Trophoblast cell (in vitro differentiated cells and primary cell): ENCODE data around the gene KIF26A.
"Not testable (repeated sequence)": the region's sequence is repeated elsewhere in the genome, so short reads cannot be mapped to it uniquely, and the experiment has no call there.

Experiments used
- DNase-seq, 2 donors: peaks; one replicate each; pipeline ENCODE4 v3.0.0-alpha.2; 2016
- H2AFZ ChIP-seq: 2 replicates; pipeline ENCODE4 v1.6.1; 2013; ENCODE audit warnings: low read length, moderate library complexity, mild to moderate bottlenecking; ENCODE audit not compliant: insufficient read depth, poor library complexity
- H2AK5ac ChIP-seq: 2 replicates; pipeline ENCODE4 v1.6.1; 2013; ENCODE audit warnings: mild to moderate bottlenecking, low read length
- H2BK120ac ChIP-seq: 2 replicates; pipeline ENCODE4 v1.6.1; 2013; ENCODE audit warnings: low read length, mild to moderate bottlenecking, moderate library complexity; ENCODE audit not compliant: insufficient read depth, poor library complexity
- H2BK12ac ChIP-seq: 2 replicates; pipeline ENCODE4 v1.6.1; 2013; ENCODE audit warnings: mild to moderate bottlenecking, low read length, moderate library complexity
- H2BK5ac ChIP-seq: 2 replicates; pipeline ENCODE4 v1.6.1; 2013; ENCODE audit warnings: low read length, low read depth, moderate library complexity, mild to moderate bottlenecking; ENCODE audit not compliant: poor library complexity
- H3K14ac ChIP-seq: 2 replicates; pipeline ENCODE4 v1.6.1; 2013; ENCODE audit warnings: mild to moderate bottlenecking, low read length
- H3K18ac ChIP-seq: 2 replicates; pipeline ENCODE4 v1.6.1; 2013; ENCODE audit warnings: mild to moderate bottlenecking, low read length
- H3K23ac ChIP-seq: 2 replicates; pipeline ENCODE4 v1.6.1; 2013; ENCODE audit warnings: low read length
- H3K27ac ChIP-seq: 2 replicates; pipeline ENCODE4 v1.5.1; 2013; ENCODE audit warnings: low read depth, mild to moderate bottlenecking, inconsistent platforms, low read length, moderate library complexity
- H3K27me3 ChIP-seq: 2 replicates; pipeline ENCODE4 v1.6.1; 2013; ENCODE audit warnings: inconsistent platforms, mild to moderate bottlenecking, low read length, moderate library complexity; ENCODE audit not compliant: insufficient read depth
- H3K36me3 ChIP-seq, 2 experiments: 1 replicate in 1 of 2; 2 replicates in 1 of 2; pipeline ENCODE4 v1.6.1; 2013; ENCODE audit warnings: low read length in 2 of 2, mild to moderate bottlenecking in 2 of 2, moderate library complexity in 1 of 2; ENCODE audit not compliant: insufficient read depth in 2 of 2, control insufficient read depth in 1 of 2
- H3K4ac ChIP-seq: 2 replicates; pipeline ENCODE4 v1.6.1; 2013; ENCODE audit warnings: low read depth, mild to moderate bottlenecking, low read length, moderate library complexity
- H3K4me1 ChIP-seq, 2 experiments: 1 replicate in 1 of 2; 2 replicates in 1 of 2; pipeline ENCODE4 v1.6.1; 2013; ENCODE audit warnings: low read length in 2 of 2, mild to moderate bottlenecking in 2 of 2, moderate library complexity in 1 of 2; ENCODE audit not compliant: insufficient read depth in 2 of 2, control insufficient read depth in 1 of 2
- H3K4me2 ChIP-seq: 2 replicates; pipeline ENCODE4 v1.6.1; 2013; ENCODE audit warnings: inconsistent platforms, mild to moderate bottlenecking, low read length, moderate library complexity
- H3K4me3 ChIP-seq: 2 replicates; pipeline ENCODE4 v1.5.1; 2013; ENCODE audit warnings: mild to moderate bottlenecking, low read depth, low read length, inconsistent platforms
- H3K79me1 ChIP-seq: one replicate; pipeline ENCODE4 v1.6.1; 2013; ENCODE audit warnings: low read length
- H3K79me2 ChIP-seq: 2 replicates; pipeline ENCODE4 v1.6.1; 2013; ENCODE audit warnings: low read length, mild to moderate bottlenecking; ENCODE audit not compliant: control insufficient read depth, insufficient read depth, poor library complexity
- H3K9ac ChIP-seq: 2 replicates; pipeline ENCODE4 v1.6.1; 2013; ENCODE audit warnings: mild to moderate bottlenecking, low read length
- H3K9me3 ChIP-seq: 2 replicates; pipeline ENCODE4 v1.6.1; 2013; ENCODE audit warnings: low read depth, mild to moderate bottlenecking, control low read depth, inconsistent platforms, low read length; ENCODE audit not compliant: insufficient read depth
- H4K12ac ChIP-seq: 2 replicates; pipeline ENCODE4 v1.6.1; 2013; ENCODE audit warnings: low read depth, mild to moderate bottlenecking, low read length, moderate library complexity
- H4K8ac ChIP-seq: 2 replicates; pipeline ENCODE4 v1.6.1; 2013; ENCODE audit warnings: low read depth, mild to moderate bottlenecking, low read length, moderate library complexity
- H4K91ac ChIP-seq: one replicate; pipeline ENCODE4 v1.6.1; 2013; ENCODE audit warnings: low read depth, mild to moderate bottlenecking, low read length, moderate library complexity
- WGBS: extraction: QIAGEN DNeasy Blood & Tissue Kit; methylation state at CpG from one replicate; pipeline ENCODE4 v1.1.7; 2013; ENCODE audit warnings: missing lambda C conversion rate; ENCODE audit not compliant: insufficient read length, insufficient coverage; ENCODE audit errors: extremely low coverage; 5-methylcytosine and 5-hydroxymethylcytosine counted together

KIF26A gene

DNA sequence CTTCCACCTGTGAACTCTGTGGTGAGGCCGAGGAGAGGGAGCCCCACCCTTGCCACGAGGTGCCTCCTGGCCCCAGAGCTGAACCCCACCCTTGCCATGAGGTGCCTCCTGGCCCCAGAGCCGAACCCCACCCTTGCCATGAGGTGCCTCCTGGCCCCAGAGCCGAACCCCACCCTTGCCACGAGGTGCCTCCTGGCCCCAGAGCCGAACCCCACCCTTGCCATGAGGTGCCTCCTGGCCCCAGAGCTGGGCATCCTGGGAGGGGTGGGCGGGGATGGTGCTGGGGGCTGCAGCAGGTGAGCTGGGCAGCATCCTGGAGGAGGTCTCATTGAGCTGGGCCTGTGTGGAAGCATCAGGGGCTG is 15.0 kb downstream of the KIF26A start:
- not testable (repeated sequence) for H2AK5ac ChIP-seq, H2AFZ ChIP-seq, H3K27ac ChIP-seq, H4K12ac ChIP-seq, H3K4me3 ChIP-seq, H3K79me2 ChIP-seq, H3K23ac ChIP-seq, H3K4ac ChIP-seq, H3K9ac ChIP-seq, H3K36me3 ChIP-seq, H3K9me3 ChIP-seq, H3K18ac ChIP-seq, H3K14ac ChIP-seq, H2BK120ac ChIP-seq, H4K91ac ChIP-seq, H3K27me3 ChIP-seq, DNase-seq, H2BK12ac ChIP-seq, H3K4me2 ChIP-seq, H4K8ac ChIP-seq, H2BK5ac ChIP-seq
- Histone ChIP-seq H3K4me1 (peaks cover 23 to 31% of the 10 kb centered on the region in 2 experiments), H3K79me1 (peaks cover 20% of the 10 kb centered on the region)
- no CpG with 5 or more reads among the region's 7 CpGs for WGBS

- no peak overlapping the region for H4K91ac ChIP-seq
- no peak overlapping the region for H3K18ac ChIP-seq
- H3K14ac ChIP-seq: no peak overlapping the region
- no peak overlapping the region for H3K4me3 ChIP-seq
- WGBS: no CpG with 5 or more reads among the region's 15 CpGs
- no peak overlapping the region for H3K23ac ChIP-seq
- peaks cover 2% of the 10 kb centered on the region for H3K79me2 ChIP-seq
- no peak overlapping the region for H3K27ac ChIP-seq
- no peak overlapping the region for H2BK120ac ChIP-seq
- no peak overlapping the region for H2BK12ac ChIP-seq
- peaks cover 0 to 2% of the 10 kb centered on the region in 2 experiments for H3K36me3 ChIP-seq
- no peak overlapping the region for H4K8ac ChIP-seq
- no peak for DNase-seq
- no peak overlapping the region for H2AK5ac ChIP-seq
- H3K9ac ChIP-seq: no peak overlapping the region
- H3K79me1 ChIP-seq: peaks cover 13% of the 10 kb centered on the region
- no peaks in the 10 kb centered on the region for H3K27me3 ChIP-seq
- no peak overlapping the region for H2AFZ ChIP-seq
- no peak overlapping the region for H2BK5ac ChIP-seq
- no peak overlapping the region for H3K4me2 ChIP-seq
- H3K9me3 ChIP-seq: no peaks in the 10 kb centered on the region
- H3K4ac ChIP-seq: no peak overlapping the region
- H3K4me1 ChIP-seq: peaks cover 15 to 23% of the 10 kb centered on the region in 2 experiments
- H4K12ac ChIP-seq: no peak overlapping the region
Measured at GRCh38 chr14:104154246-104154645, 15.9 kb downstream of the KIF26A start.

- no peak for DNase-seq
- H3K23ac ChIP-seq: no peak overlapping the region
- no peaks in the 10 kb centered on the region for H3K27me3 ChIP-seq
- H2BK5ac ChIP-seq: no peak overlapping the region
- H4K91ac ChIP-seq: no peak overlapping the region
- no peak overlapping the region for H3K18ac ChIP-seq
- no peak overlapping the region for H4K8ac ChIP-seq
- no peaks in the 10 kb centered on the region for H3K9me3 ChIP-seq
- H3K14ac ChIP-seq: no peak overlapping the region
- peaks cover 2% of the 10 kb centered on the region for H3K79me2 ChIP-seq
- no peak overlapping the region for H2AFZ ChIP-seq
- no peak overlapping the region for H2BK120ac ChIP-seq
- H3K4me1 ChIP-seq: peaks cover 11 to 14% of the 10 kb centered on the region in 2 experiments
- no peak overlapping the region for H3K9ac ChIP-seq
- no peak overlapping the region for H3K4me3 ChIP-seq
- H2BK12ac ChIP-seq: no peak overlapping the region
- H3K4ac ChIP-seq: no peak overlapping the region
- H2AK5ac ChIP-seq: no peak overlapping the region
- H3K79me1 ChIP-seq: peaks cover 3% of the 10 kb centered on the region
- no peak overlapping the region for H3K27ac ChIP-seq
- peaks cover 0 to 2% of the 10 kb centered on the region in 2 experiments for H3K36me3 ChIP-seq
- H3K4me2 ChIP-seq: no peak overlapping the region
- WGBS: no CpG with 5 or more reads among the region's 29 CpGs
- no peak overlapping the region for H4K12ac ChIP-seq
Measured at GRCh38 chr14:104155513-104155912, 17.1 kb downstream of the KIF26A start.

DNA sequence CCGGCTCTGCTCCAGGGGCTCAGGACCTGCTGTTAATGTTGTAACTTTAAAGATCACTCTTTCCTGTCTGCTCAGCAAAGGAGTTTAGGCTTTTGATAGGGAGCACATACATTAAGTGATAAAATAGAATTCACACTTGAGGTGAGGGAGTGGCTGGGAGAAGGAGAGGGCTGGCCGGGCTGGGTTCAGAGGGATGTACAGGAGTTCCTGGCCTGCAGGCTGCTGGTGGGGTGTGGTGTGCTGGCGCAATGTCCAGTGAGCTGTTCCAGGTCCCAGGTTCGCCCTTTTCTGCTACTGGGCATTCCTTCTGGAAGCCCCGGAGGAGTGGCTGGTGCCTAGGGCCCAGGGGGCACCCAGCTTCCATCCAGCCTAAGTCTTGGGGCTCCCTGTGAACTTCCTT is 17.8 kb downstream of the KIF26A start:
- Histone ChIP-seq H4K91ac (no peak overlapping the region), H4K12ac (no peak overlapping the region), H4K8ac (no peak overlapping the region), H2BK120ac (no peak overlapping the region), H3K4me1 (peaks cover 6 to 9% of the 10 kb centered on the region in 2 experiments), H2AFZ (no peak overlapping the region), H3K79me1 (no peaks in the 10 kb centered on the region), H2BK12ac (no peak overlapping the region), H3K79me2 (no peaks in the 10 kb centered on the region), H3K36me3 (peaks cover 0 to 2% of the 10 kb centered on the region in 2 experiments), H3K27ac (no peak overlapping the region), H3K23ac (no peak overlapping the region), H2AK5ac (no peak overlapping the region), H3K14ac (no peak overlapping the region), H3K9me3 (no peaks in the 10 kb centered on the region), H3K27me3 (no peaks in the 10 kb centered on the region), H3K4me3 (no peak overlapping the region), H3K18ac (no peak overlapping the region), H3K9ac (no peak overlapping the region), H3K4me2 (no peak overlapping the region), H3K4ac (no peak overlapping the region), H2BK5ac (no peak overlapping the region)
- no CpG with 5 or more reads among the region's 5 CpGs for WGBS
- DNase-seq: no peak
